Hematopoietic multipotent progenitor cell (in vitro differentiated cells): Measurements from ENCODE around the gene RNU11. TPM values are rescaled to one million over a fixed set of nuclear protein-coding genes. Genes with fewer than 3 reads are reported as not detected.
"Not testable (repeated sequence)": the region's sequence is repeated elsewhere in the genome, so short reads cannot be mapped to it uniquely, and the experiment has no call there.

Source experiments
- DNase-seq, 3 donors: peaks; one replicate each; pipeline ENCODE4 v3.0.0-alpha.2; 2011 to 2015; ENCODE audit warnings: low read depth in 2 of 3, low spot score in 2 of 3
- small RNA-seq: library from RNA; depleted of rRNA; stranded (forward); fragments of <200 nt; gene quantifications from one replicate; pipeline ENCODE3, GENCODE V24; 2012
- total RNA-seq: library from RNA; depleted of rRNA; stranded (reverse); fragments of >200 nt; gene quantifications from one replicate; pipeline ENCODE4 v1.2.3, GENCODE V29; 2012

The RNU11 gene
- total RNA-seq, 1 donor, result under 0.01 TPM

DNA sequence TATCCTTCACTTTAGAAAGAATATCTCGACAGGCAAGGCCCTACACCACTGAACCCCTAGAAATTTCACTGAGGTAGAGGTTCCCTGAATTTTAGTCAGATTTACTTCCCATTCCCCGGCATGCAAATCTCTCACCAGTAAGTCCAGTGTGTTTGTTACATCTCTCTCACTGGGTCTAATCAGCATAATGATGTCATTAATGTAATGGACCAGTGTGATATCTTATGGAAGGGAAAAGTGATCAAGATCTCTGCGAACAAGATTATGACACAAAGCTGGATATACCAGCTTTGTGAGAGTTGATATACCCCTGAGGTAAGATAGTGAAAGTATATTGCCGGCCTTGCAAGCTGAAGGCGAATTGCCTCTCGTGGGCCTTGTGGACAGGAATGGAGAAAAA lies 7.9 kb downstream of the RNU11 start:
- no peak for DNase-seq

DNA sequence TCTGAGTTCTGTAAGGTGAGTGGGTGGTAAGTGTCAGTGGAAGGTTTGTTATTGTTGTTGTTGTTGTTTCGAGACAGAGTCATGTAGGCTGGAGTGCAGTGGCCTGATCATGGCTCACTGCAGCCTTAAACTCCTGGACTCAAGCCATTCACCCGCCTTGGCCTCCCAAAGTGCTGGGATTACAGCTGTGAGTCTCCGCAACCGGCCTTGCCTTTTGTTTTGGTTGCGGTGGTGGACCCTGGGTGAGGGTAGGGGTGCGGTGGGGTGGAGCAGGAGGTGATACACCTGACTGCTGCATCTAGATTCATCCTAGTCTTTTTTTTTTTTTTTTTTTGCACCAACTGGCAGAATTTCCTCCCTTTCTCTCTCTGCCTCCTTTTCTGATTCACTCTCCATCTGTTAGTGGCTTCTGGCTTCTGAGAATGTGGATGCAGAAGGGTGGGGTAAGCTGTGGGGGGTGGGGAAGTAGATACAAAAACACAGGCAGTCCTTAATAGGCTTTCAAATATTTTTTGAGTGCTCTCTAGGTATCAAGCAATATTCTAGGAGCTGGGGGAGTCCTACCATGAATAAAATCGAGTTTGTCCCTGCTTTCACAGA lies 15.6 kb downstream of the RNU11 start:
- DNase-seq, result no peak

DNA sequence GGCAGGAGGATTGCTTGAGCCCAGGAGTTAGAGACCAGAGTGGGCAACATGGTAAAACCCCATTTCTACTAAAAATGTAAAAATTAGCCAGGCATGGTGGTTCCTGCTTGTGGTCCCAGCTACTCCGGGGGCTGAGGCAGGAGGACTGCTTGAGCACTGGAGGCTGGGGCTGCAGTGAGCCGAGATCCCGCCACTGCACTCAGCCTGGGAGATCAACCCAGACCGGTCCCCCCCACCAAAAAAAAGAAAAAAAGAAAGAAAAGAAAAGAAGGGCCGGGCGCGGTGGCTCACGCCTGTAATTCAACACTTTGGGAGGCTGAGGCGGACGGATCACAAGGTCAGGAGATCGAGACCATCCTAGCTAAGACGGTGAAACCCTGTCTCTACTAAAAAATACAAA lies 18.4 kb downstream of the RNU11 start:
- no peak for DNase-seq

DNA sequence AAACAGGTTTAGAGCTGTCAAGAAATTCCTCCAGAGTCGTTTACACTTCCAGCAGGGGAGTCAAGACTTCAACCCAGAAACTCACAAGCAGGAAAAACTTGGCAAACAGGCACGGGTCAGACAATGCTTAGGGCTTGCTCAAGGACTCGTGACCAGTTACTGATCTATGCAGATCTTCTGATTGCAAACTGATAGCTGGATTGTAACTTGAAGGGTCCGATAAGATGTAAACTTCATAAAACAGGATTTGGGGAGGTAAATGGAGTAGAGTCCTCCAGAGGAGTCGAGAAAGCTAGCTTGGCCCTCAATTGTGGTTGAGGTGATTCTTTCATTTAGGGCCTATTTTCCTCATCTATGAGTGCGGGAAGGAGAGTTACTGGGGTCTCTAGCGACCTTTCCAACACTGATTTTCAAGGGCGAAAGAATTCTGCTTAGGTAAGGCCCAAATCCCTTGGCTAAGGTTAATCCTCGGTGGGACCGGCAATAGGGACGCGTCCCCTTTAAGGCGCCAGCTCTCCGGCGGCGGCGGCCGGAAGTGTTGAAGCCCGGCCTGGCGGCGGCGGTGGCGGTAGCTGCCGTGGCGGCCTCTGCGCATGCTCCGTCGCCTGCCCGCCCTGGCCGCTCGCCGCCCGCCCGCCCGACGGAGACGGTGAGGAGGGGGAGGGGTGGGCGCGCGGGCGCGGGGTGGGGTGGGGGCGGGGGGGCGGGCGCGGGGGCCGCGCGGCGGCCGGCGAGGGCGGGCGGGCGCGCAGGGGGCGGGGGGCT lies 20.0 kb downstream of the RNU11 start, which contains the start of gene GMEB1:
Gene GMEB1, plus strand, starts transcription at position 594 of the 765 bp plus-strand sequence. CDS start 14,829 bp downstream, outside the sequence.
- peak; percentile 66 to 90 (median 80) for DNase-seq

DNA sequence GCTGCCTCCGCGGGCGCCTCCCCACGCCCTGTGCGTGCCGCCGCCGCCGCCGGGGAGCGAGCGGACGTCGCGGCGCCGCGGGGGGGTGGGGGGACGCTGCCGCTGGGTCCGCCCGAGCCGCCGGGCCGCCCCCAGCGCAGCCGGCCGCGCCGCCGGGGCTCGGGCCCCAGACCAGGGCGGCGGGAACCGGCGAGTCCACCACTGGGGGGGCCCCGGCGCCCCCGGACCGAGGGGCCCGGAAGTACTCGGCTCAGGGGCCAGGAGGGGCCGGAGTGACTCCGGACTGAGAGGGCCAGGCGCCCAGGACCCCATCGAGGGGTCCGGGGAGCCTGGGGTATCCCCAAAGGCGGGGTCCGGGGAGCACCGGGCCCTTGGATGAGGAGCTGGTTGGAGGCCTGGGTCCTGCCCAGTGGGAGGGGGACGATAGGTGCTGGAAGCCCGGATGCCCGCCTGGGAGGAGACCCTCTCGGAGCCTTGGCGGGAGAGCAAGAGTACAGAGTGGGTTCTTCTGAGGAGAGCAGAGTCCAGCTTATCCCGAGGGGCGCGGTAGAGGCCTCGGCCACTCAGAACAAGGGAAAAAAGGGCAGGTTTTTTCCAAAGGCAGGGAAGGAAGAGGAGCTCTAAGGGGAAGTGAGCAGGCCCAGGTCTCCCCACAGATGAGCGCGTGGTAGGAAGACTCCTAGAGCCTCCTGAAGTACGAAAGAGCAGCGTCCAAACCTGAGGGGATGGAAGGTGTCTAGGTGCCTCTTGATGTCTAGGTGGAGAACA lies 20.7 kb downstream of the RNU11 start:
- peak; percentile 29 to 48 (median 44) for DNase-seq

DNA sequence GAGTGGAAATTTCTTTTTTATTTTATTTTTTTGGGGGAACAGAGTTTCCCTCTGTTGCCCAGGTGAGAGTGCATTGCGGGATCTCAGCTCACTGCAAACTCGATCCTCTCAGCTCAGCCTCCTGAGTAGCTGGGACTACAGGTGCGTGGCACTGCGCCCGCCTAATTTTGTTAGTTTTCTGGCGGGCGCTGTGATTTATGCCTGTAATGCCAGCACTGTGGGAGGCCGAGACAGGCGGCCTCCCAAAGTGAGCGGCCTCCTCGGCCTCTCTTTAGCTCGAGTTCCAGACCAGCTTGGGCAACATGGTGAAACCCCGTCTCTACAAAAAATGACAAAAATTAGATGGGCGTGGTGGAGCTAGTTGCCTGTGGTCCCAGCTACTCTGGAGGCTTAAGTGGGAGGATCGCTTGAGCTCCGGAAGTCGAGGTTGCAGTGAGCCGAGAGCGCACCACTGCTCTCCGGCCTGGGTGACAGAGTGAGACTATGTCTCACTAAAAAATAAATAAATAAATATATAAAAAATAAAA lies 22.9 kb downstream of the RNU11 start:
- no peak for DNase-seq

DNA sequence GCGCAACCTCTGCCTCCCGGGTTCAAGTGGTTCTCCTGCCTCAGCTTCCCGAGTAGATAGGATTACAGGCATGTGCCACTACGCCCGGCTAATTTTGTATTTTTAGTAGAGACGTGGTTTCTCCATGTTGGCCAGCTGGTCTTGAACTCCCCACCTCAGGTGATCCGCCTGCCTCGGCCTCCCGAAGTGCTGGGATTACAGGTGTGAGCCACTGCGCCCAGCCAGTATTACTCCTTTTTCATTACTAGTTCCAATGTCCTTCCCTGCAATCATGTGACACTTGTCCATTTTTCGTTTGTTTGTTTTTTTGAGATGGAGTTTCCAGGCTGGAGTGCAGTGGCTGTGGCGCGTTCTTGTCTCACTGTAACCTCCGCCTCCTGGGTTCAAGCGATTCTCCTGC lies 24.6 kb downstream of the RNU11 start:
- not testable (repeated sequence) for DNase-seq

DNA sequence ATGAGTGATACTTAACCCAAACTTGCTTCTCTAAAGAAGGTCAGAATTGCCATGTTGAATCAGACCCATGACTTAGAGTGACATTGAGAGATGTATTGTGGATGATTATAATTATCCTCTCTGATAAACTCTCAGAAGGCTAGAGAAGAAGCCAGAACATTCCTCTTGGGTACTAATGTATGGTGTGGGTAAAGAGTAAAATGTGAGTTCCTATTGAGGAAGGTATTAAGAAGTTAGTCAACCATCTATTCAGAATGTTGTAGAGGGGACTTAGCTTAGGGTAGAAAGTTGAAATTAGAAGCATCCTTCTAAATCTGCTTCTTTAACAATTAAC lies 27.5 kb downstream of the RNU11 start:
- no peak for DNase-seq

DNA sequence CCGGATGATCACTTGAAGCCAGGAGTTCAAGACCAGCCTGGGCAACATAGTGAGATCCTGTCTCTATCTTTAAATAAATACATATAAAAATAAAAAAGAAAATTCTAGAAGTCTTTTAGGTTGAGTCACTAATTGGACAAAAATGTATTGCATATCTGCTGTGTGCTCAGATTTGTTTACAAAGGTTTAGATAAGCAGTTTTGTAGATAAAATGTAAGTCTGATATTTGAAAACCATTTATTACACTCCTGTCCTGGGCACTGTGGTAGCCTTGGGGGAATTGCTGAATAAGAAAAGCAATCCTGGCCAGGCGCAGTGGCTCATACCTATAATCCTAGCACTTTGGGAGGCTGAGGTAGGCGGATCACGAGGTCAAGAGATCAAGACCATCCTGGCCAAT lies 31.8 kb downstream of the RNU11 start:
- DNase-seq, result no peak

DNA sequence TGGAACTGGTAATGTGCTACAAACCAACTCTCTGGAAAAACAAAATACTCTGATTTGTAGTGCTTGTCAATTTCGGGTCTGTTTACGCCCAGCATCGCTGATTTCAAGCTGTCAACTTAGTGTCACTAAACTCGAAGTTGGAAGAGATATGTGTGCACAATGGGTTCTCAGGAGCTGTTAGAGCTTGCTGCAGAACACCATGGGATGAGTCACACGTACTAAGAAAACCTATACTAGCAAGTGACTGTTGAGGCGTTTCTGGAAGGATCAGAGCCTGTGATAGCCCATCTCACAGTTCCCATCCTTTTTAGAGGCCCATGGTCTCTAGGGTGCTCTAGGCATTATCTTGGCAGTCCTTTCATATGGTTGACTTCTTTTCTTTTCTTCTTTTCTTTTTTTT lies 34.4 kb downstream of the RNU11 start:
- no peak for DNase-seq

DNA sequence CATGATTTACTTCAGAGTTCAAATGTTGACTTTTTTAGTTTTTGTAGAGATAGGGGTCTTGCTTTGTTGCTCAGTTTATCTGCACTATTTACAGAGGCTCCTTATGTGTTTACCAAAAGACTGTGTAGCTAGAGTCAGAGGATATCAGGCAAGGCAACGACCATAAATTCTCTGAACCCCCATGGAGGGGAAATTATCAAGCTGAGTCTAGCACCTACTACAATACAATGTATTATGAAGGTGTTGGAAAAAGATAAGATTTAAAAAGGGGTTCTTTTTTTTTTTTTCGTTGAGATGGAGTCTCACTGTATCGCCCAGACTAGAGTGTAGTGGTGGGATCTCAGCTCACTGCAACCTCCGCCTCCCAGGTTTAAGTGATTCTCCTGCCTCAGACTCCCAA lies 36.5 kb downstream of the RNU11 start:
- no peak for DNase-seq

DNA sequence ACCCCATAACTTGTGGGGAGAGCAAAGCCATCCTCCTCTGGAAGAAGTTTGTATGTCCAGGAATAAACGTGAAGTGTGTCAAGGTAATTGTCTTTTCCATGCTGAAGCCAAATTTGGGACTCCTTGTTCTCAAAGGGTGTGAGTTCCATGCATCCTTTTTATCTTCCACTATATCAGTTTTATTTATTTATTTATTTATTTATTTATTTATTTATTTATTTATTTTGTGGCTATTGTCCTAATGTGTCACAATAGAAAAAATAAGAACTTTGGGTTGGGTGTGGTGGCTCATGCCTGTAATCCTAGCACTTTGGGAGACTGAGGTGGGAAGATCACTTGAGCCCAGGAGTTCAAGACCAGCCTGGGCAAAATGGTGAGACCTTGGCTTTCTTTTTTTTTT lies 43.2 kb downstream of the RNU11 start:
- not testable (repeated sequence) for DNase-seq

Small RNA genes within 50 kb of the gene (small RNA-seq; reads per million reads assigned to genes)
- gene RF00422 (not detected), gene RNU11 (not detected)

Other genes starting within 250 kb of the RNU11 start
- gene RCC1, start 142.6 kb upstream of the RNU11 start, total RNA-seq, result 56.0 TPM
- 20.2 TPM for gene TRNAU1AP, start 95.5 kb upstream of the RNU11 start, total RNA-seq
- gene RAB42, start 56.3 kb upstream of the RNU11 start, total RNA-seq, result 1.6 TPM
- gene TAF12, start 5.5 kb upstream of the RNU11 start, total RNA-seq, result 14.0 TPM
- gene GMEB1, start 20.2 kb downstream of the RNU11 start, total RNA-seq, result 12.7 TPM
- 69.5 TPM for gene YTHDF2, start 88.3 kb downstream of the RNU11 start, total RNA-seq
- gene OPRD1, start 163.6 kb downstream of the RNU11 start, total RNA-seq, result not detected